ENCODE measurements around the gene DNAH1. TPM values are rescaled to one million over a fixed set of nuclear protein-coding genes. Genes with fewer than 3 reads are reported as not detected.
"Not testable (repeated sequence)": the region's sequence is repeated elsewhere in the genome, so short reads cannot be mapped to it uniquely, and the experiment has no call there.

DNAH1 gene
- 10 to 100 TPM in 3 of 5 donors, 1 to 10 TPM in 2; 7.2 to 12.4 (median 11.1) TPM for polyA plus RNA-seq (ENCODE audit: insufficient read depth in 1 of 5, insufficient read length in 5 of 5, low replicate concordance in 1 of 5)
- long read RNA-seq, donor 1 = 0 reads
- long read RNA-seq, donor 2 = 0 reads
- long read RNA-seq, donor 3 = 0 reads
- long read RNA-seq, donor 4 = 0 reads
- long read RNA-seq, donor 5, partial matches to known transcripts = 5 of 5 reads
- long read RNA-seq, donor 5, other reads (novel, unspliced or antisense) = 0 of 5 reads
- long read RNA-seq, donor 6 = 0 reads
- long read RNA-seq, donor 7, partial matches to known transcripts = 21 of 27 reads
- long read RNA-seq, donor 7, other reads (novel, unspliced or antisense) = 6 of 27 reads
- long read RNA-seq, donor 8 = 0 reads

GRCh38 chr3:52315977-52316764 lies at the start of gene DNAH1:
DNAH1 (plus strand) TSS chr3:52316319; CDS start chr3:52322443, 6,124 bp downstream.
- no peak for DNase-seq

GRCh38 chr3:52268036-52268435 lies 48.1 kb upstream of the DNAH1 start:
- DNase-seq = no peak

- no peak for DNase-seq
Observed at GRCh38 chr3:52269776-52270175, 46.3 kb upstream of the DNAH1 start.

GRCh38 chr3:52270252-52270754 lies 45.8 kb upstream of the DNAH1 start:
- DNase-seq = no peak

GRCh38 chr3:52272172-52272571 lies 43.9 kb upstream of the DNAH1 start:
- not testable (repeated sequence) for DNase-seq

- no peak for DNase-seq
Observed at GRCh38 chr3:52272831-52273230, 43.3 kb upstream of the DNAH1 start.

GRCh38 chr3:52274781-52275180 lies 41.3 kb upstream of the DNAH1 start:
- DNase-seq = not testable (repeated sequence)

- peak; percentile 75 for DNase-seq
Observed at GRCh38 chr3:52277071-52277964, 38.8 kb upstream of the DNAH1 start.

GRCh38 chr3:52277972-52278509 lies 38.1 kb upstream of the DNAH1 start:
- peak in 1 of 2 donors; percentile 68 for DNase-seq

- DNase-seq = peak; percentile 94 to 95
Observed at GRCh38 chr3:52278510-52279069, 37.5 kb upstream of the DNAH1 start, which contains the start of gene WDR82. WDR82 (minus strand) TSS chr3:52278649; CDS start chr3:52278361, 288 bp downstream.

- DNase-seq = no peak
Observed at GRCh38 chr3:52279596-52279995, 36.5 kb upstream of the DNAH1 start.

- no peak for DNase-seq
Observed at GRCh38 chr3:52280050-52280461, 36.1 kb upstream of the DNAH1 start.

GRCh38 chr3:52281981-52282801 lies 33.9 kb upstream of the DNAH1 start:
- no peak for DNase-seq

GRCh38 chr3:52283306-52283705 lies 32.8 kb upstream of the DNAH1 start:
- DNase-seq = no peak

- DNase-seq = not testable (repeated sequence)
Observed at GRCh38 chr3:52284051-52284450, 32.1 kb upstream of the DNAH1 start.

- no peak for DNase-seq
Observed at GRCh38 chr3:52286777-52287110, 29.4 kb upstream of the DNAH1 start.

GRCh38 chr3:52288674-52289073 lies 27.4 kb upstream of the DNAH1 start:
- no peak for DNase-seq

GRCh38 chr3:52289338-52289746 lies 26.8 kb upstream of the DNAH1 start:
- DNase-seq = no peak

- DNase-seq = no peak
Observed at GRCh38 chr3:52289747-52290595, 26.1 kb upstream of the DNAH1 start.
